ENCODE measurements around the gene SAMD5. TPM values are rescaled to one million over a fixed set of nuclear protein-coding genes. Genes with fewer than 3 reads are reported as not detected.

Gene SAMD5
- total and polyA plus RNA-seq, 9 of the 15 experiments (the other 6 are each of a cell fraction or from before 2014, with no cell fraction given) = 0.15 to 0.91 (median 0.55) TPM

DNA sequence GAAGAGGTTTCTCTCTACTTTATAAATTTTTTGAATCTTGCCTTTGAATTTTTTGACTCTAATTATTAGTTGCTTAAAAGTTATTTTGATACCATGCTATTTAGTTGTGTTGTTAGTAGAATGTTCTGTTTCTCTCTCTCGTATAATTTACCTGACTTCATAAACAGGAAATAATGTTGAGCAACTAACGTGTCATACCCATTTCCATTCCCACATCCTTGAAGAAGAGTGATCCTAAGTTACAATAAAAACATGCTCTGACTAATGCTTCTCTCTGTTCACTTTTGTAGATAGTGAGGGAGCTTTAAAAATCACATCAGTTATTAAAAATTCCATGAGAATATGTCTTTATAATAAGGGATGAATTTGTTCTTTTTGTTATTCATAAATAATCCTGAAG is 69.7 kb downstream of the SAMD5 start (continued):
- TF ChIP-seq, protein P1, sequence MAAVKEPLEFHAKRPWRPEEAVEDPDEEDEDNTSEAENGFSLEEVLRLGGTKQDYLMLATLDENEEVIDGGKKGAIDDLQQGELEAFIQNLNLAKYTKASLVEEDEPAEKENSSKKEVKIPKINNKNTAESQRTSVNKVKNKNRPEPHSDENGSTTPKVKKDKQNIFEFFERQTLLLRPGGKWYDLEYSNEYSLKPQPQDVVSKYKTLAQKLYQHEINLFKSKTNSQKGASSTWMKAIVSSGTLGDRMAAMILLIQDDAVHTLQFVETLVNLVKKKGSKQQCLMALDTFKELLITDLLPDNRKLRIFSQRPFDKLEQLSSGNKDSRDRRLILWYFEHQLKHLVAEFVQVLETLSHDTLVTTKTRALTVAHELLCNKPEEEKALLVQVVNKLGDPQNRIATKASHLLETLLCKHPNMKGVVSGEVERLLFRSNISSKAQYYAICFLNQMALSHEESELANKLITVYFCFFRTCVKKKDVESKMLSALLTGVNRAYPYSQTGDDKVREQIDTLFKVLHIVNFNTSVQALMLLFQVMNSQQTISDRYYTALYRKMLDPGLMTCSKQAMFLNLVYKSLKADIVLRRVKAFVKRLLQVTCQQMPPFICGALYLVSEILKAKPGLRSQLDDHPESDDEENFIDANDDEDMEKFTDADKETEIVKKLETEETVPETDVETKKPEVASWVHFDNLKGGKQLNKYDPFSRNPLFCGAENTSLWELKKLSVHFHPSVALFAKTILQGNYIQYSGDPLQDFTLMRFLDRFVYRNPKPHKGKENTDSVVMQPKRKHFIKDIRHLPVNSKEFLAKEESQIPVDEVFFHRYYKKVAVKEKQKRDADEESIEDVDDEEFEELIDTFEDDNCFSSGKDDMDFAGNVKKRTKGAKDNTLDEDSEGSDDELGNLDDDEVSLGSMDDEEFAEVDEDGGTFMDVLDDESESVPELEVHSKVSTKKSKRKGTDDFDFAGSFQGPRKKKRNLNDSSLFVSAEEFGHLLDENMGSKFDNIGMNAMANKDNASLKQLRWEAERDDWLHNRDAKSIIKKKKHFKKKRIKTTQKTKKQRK (IDR thresholded peaks at IDR 0.05; ENCODE audit: borderline replicate concordance, low read depth, low read length) = no peak
- TF ChIP-seq PHTF2 (CRISPR knock-in tag; IDR thresholded peaks at IDR 0.05) (no peak), FOSL1 (tag; conservative IDR thresholded peaks at IDR 0.05) (no peak), NFE2L1 (tag; IDR thresholded peaks at IDR 0.05; ENCODE audit: borderline replicate concordance, low read depth) (no peak), ELF1 (tag; IDR thresholded peaks at IDR 0.05) (no peak), ZC3H8 (IDR thresholded peaks at IDR 0.05) (no peak), CBX8 (IDR thresholded peaks at IDR 0.05; ENCODE audit: borderline replicate concordance, extremely low read depth, low read depth, low read length, poor library complexity, severe bottlenecking) (no peak), GABPB2 (CRISPR knock-in tag; conservative IDR thresholded peaks at IDR 0.05) (no peak)

DNA sequence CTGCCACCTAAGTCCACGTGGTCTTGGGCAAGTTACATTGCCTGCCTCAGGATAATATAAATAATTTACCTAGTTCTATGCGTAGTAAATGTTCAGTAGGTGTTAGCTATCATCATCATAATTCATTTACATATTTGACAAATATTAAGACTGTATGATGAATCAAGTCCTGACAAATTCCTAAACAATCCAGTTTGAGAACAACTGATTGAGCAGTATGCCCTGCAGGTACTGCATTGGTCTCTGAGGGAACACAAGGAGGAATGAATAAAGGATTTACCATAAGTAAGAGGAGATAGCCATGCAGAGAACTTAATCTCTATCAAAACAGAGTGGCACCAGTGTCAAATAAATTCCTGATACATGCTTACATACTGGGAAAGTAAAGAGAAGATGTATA is 70.4 kb downstream of the SAMD5 start:
- Histone ChIP-seq H3K9ac (ENCODE audit: insufficient read depth in 1 of 2, low read depth in 2 of 2, low read length in 2 of 2) (no peak overlapping the region), H3K9me3 (replicated peaks; ENCODE audit: control insufficient read depth, insufficient read depth, low read depth, low read length) (no peaks in the 10 kb centered on the region), H3K36me3 (ENCODE audit: control insufficient read depth, insufficient read depth, low read length) (no peaks in the 10 kb centered on the region), H4K20me1 (replicated peaks; ENCODE audit: control insufficient read depth, insufficient read depth, low read length) (no peaks in the 10 kb centered on the region), H3K27ac (ENCODE audit: extremely low read depth, low read depth, low read length) (no peak overlapping the region), H2AFZ (ENCODE audit: low read depth, low read length) (no peak overlapping the region), H3K79me2 (ENCODE audit: control insufficient read depth, insufficient read depth, low read length) (no peaks in the 10 kb centered on the region), H3K4me3 (no peak overlapping the region), H3K4me1 (replicated peaks in 1 of 2; ENCODE audit: control insufficient read depth in 2 of 2, insufficient read depth in 2 of 2, low read length in 2 of 2) (no peaks in the 10 kb centered on the region), H3K27me3 (ENCODE audit: control insufficient read depth in 2 of 2, insufficient read depth in 2 of 2, low read length in 2 of 2) (peaks cover 8 to 9% of the 10 kb centered on the region in 2 experiments; a peak in 3 of 5 replicates), H3K4me2 (ENCODE audit: insufficient read depth, low read length) (no peak overlapping the region), H3K9me1 (ENCODE audit: control insufficient read depth, insufficient read depth, low read length) (no peaks in the 10 kb centered on the region)
- ATAC-seq (no peak), FAIRE-seq (no peak), DNase-seq (ENCODE audit: extremely low read depth in 1 of 4, low spot score in 3 of 4) (no peak)
- 0% methylated on average over 2 of the region's 2 CpGs for WGBS (ENCODE audit: insufficient coverage, low coverage, missing lambda C conversion rate)
- intact Hi-C loops (cut with micrococcal nuclease) = no loop called here
- in situ Hi-C loops (cut with MboI) = no loop called here
- BruUV-seq (replicated peaks) = no TSS peak
- CTCF ChIA-PET (ENCODE audit: low intra/inter-chr PET ratio) = no interaction called here
- POLR2A ChIA-PET = no interaction called here
- TF ChIP-seq, protein P2, sequence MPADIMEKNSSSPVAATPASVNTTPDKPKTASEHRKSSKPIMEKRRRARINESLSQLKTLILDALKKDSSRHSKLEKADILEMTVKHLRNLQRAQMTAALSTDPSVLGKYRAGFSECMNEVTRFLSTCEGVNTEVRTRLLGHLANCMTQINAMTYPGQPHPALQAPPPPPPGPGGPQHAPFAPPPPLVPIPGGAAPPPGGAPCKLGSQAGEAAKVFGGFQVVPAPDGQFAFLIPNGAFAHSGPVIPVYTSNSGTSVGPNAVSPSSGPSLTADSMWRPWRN (IDR thresholded peaks at IDR 0.05; ENCODE audit: low read depth) = no peak
- TF ChIP-seq, protein P3, sequence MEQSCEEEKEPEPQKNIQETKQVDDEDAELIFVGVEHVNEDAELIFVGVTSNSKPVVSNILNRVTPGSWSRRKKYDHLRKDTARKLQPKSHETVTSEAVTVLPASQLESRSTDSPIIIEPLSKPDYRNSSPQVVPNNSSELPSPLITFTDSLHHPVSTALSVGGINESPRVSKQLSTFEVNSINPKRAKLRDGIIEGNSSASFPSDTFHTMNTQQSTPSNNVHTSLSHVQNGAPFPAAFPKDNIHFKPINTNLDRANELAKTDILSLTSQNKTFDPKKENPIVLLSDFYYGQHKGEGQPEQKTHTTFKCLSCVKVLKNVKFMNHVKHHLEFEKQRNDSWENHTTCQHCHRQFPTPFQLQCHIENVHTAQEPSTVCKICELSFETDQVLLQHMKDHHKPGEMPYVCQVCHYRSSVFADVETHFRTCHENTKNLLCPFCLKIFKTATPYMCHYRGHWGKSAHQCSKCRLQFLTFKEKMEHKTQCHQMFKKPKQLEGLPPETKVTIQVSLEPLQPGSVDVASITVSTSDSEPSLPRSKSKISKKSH (CRISPR knock-in tag; IDR thresholded peaks at IDR 0.05) = no peak
- TF ChIP-seq SAP30 (IDR thresholded peaks at IDR 0.05; ENCODE audit: borderline replicate concordance, insufficient read depth, low read depth, low read length, poor library complexity, severe bottlenecking) (no peak), ZNF12 (CRISPR knock-in tag; IDR thresholded peaks at IDR 0.05) (no peak), NBN (IDR thresholded peaks at IDR 0.05; ENCODE audit: low read depth) (no peak)

All from K562 (cell line).